Mesenchymal stem cell (in vitro differentiated cells and primary cell): Measurements from ENCODE around the gene ARID1B.

Experiments
- DNase-seq: peaks from one replicate; pipeline ENCODE4 v3.0.0-alpha.2; 2013
- H2AFZ ChIP-seq: one replicate; pipeline ENCODE4 v1.6.1; 2013; ENCODE audit warnings: low read depth, mild to moderate bottlenecking, control low read depth, inconsistent platforms, low read length, moderate library complexity
- H2AK5ac ChIP-seq: 2 replicates; pipeline ENCODE4 v1.6.1; 2013; ENCODE audit warnings: low read length, moderate library complexity, mild to moderate bottlenecking, inconsistent platforms; ENCODE audit not compliant: severe bottlenecking
- H2BK120ac ChIP-seq: one replicate; pipeline ENCODE4 v1.6.1; 2013; ENCODE audit warnings: low read depth, mild to moderate bottlenecking, inconsistent platforms, low read length, moderate library complexity
- H2BK12ac ChIP-seq, 2 experiments: one replicate each; pipeline ENCODE4 v1.6.1; 2013; ENCODE audit warnings: inconsistent platforms in 2 of 2, low read length in 2 of 2, mild to moderate bottlenecking in 2 of 2, moderate library complexity in 2 of 2, control low read depth in 1 of 2
- H2BK15ac ChIP-seq: one replicate; pipeline ENCODE4 v1.6.1; 2013; ENCODE audit warnings: mild to moderate bottlenecking, low read depth, inconsistent platforms; ENCODE audit not compliant: poor library complexity, severe bottlenecking
- H2BK5ac ChIP-seq: 2 replicates; pipeline ENCODE4 v1.6.1; 2013; ENCODE audit warnings: low read depth, mild to moderate bottlenecking, low read length, control low read depth, inconsistent platforms; ENCODE audit not compliant: poor library complexity, severe bottlenecking
- H3K14ac ChIP-seq, 2 experiments: one replicate each; pipeline ENCODE4 v1.6.1; 2013; ENCODE audit warnings: inconsistent platforms in 2 of 2, low read length in 2 of 2, control low read depth in 1 of 2, mild to moderate bottlenecking in 1 of 2, moderate library complexity in 1 of 2
- H3K18ac ChIP-seq, 2 experiments: one replicate each; pipeline ENCODE4 v1.6.1; 2013; ENCODE audit warnings: inconsistent platforms in 2 of 2, low read length in 2 of 2, control low read depth in 1 of 2, low read depth in 1 of 2, mild to moderate bottlenecking in 1 of 2
- H3K23ac ChIP-seq, 2 experiments: one replicate each; pipeline ENCODE4 v1.6.1; 2013; ENCODE audit warnings: inconsistent platforms in 2 of 2, low read length in 2 of 2, mild to moderate bottlenecking in 2 of 2, moderate library complexity in 2 of 2, control low read depth in 1 of 2
- H3K27ac ChIP-seq: 2 replicates; pipeline ENCODE4 v1.5.1; 2013; ENCODE audit warnings: mild to moderate bottlenecking, moderate library complexity, low read length, control low read depth, inconsistent platforms; ENCODE audit not compliant: poor library complexity, severe bottlenecking
- H3K27me3 ChIP-seq, 2 experiments: 2 replicates each; pipeline versions ENCODE4 v1.6.1 to v1.7.0; 2013; ENCODE audit warnings: low read length in 2 of 2, mild to moderate bottlenecking in 2 of 2, moderate library complexity in 2 of 2, control low read depth in 1 of 2, inconsistent platforms in 1 of 2; ENCODE audit not compliant: control insufficient read depth in 1 of 2, insufficient read depth in 1 of 2
- H3K36me3 ChIP-seq, 2 experiments: 2 replicates each; pipeline versions ENCODE4 v1.6.1 to v1.7.0; 2013; ENCODE audit warnings: low read length in 2 of 2, control low read depth in 1 of 2, inconsistent platforms in 1 of 2, low read depth in 1 of 2, mild to moderate bottlenecking in 1 of 2; ENCODE audit not compliant: insufficient read depth in 2 of 2, control insufficient read depth in 1 of 2
- H3K4ac ChIP-seq, 2 experiments: one replicate each; pipeline ENCODE4 v1.6.1; 2013; ENCODE audit warnings: inconsistent platforms in 2 of 2, low read length in 2 of 2, mild to moderate bottlenecking in 2 of 2, moderate library complexity in 2 of 2, control low read depth in 1 of 2, low read depth in 1 of 2
- H3K4me1 ChIP-seq: 2 replicates; pipeline ENCODE4 v1.6.1; 2013; ENCODE audit warnings: low read depth, low read length, control low read depth; ENCODE audit not compliant: control insufficient read depth, insufficient read depth
- H3K4me2 ChIP-seq: 2 replicates; pipeline ENCODE4 v1.6.1; 2013; ENCODE audit warnings: low read length, mild to moderate bottlenecking, inconsistent platforms; ENCODE audit not compliant: poor library complexity, severe bottlenecking
- H3K4me3 ChIP-seq, 2 experiments: 2 replicates each; pipeline versions ENCODE4 v1.5.1 to v1.7.0; 2013; ENCODE audit warnings: low read length in 2 of 2, mild to moderate bottlenecking in 2 of 2, control low read depth in 1 of 2, low read depth in 1 of 2; ENCODE audit not compliant: insufficient read depth in 1 of 2
- H3K79me1 ChIP-seq: replicated peaks from 2 replicates; pipeline ENCODE4 v1.6.1; 2013; ENCODE audit warnings: mild to moderate bottlenecking, control low read depth, low read length, inconsistent platforms; ENCODE audit not compliant: poor library complexity, severe bottlenecking
- H3K9ac ChIP-seq: 2 replicates; pipeline ENCODE4 v1.7.0; 2013; ENCODE audit warnings: mild to moderate bottlenecking, low read length, moderate library complexity
- H3K9me3 ChIP-seq: 2 replicates; pipeline ENCODE4 v1.7.0; 2013; ENCODE audit warnings: mild to moderate bottlenecking, low read length; ENCODE audit not compliant: control insufficient read depth
- H4K8ac ChIP-seq: one replicate; pipeline ENCODE4 v1.6.1; 2013; ENCODE audit warnings: inconsistent platforms, mild to moderate bottlenecking, low read length, moderate library complexity
- H4K91ac ChIP-seq: one replicate; pipeline ENCODE4 v1.6.1; 2013; ENCODE audit warnings: mild to moderate bottlenecking, low read length, inconsistent platforms
- WGBS: methylation state at CpG from one replicate; pipeline ENCODE4 v1.1.7; 2013; ENCODE audit warnings: mixed read lengths; 5-methylcytosine and 5-hydroxymethylcytosine counted together

ARID1B gene

GRCh38 chr6:157244175-157244574 is 467.0 kb downstream of the ARID1B start:
- Histone ChIP-seq H2BK120ac (no peak overlapping the region), H2BK5ac (no peak overlapping the region), H4K8ac (no peak overlapping the region), H3K36me3 (no peaks in the 10 kb centered on the region), H3K9ac (peak overlapping the region; percentile 49), H3K14ac (no peak overlapping the region), H3K4ac (no peak overlapping the region), H2AFZ (no peak overlapping the region), H4K91ac (no peak overlapping the region), H3K9me3 (peaks cover 3% of the 10 kb centered on the region), H3K18ac (no peak overlapping the region), H3K4me2 (no peak overlapping the region), H3K27ac (no peak overlapping the region), H2BK12ac (no peak overlapping the region), H3K4me1 (peaks cover 3% of the 10 kb centered on the region), H3K27me3 (peaks cover 2 to 26% of the 10 kb centered on the region in 2 experiments), H3K4me3 (peak overlapping the region in 1 of 2 experiments; percentile 23), H3K79me1 (no peaks in the 10 kb centered on the region), H2AK5ac (no peak overlapping the region), H3K23ac (no peak overlapping the region), H2BK15ac (no peak overlapping the region)
- 80% methylated on average over 4 of the region's 4 CpGs for WGBS
- DNase-seq, result peak; percentile 63

- Histone ChIP-seq H3K4ac (no peak overlapping the region), H4K8ac (no peak overlapping the region)
Measured at GRCh38 chr6:157244780-157245179, 467.6 kb downstream of the ARID1B start.

GRCh38 chr6:157245436-157245835 is 468.3 kb downstream of the ARID1B start:
- Histone ChIP-seq H2BK120ac (no peak overlapping the region), H3K4me1 (peaks cover 3% of the 10 kb centered on the region), H3K79me1 (no peaks in the 10 kb centered on the region), H2AFZ (no peak overlapping the region), H3K14ac (peak overlapping the region in 1 of 2 experiments; percentile 44), H3K23ac (no peak overlapping the region), H2BK5ac (no peak overlapping the region), H3K9ac (peak overlapping the region; percentile 49), H3K4ac (no peak overlapping the region), H4K91ac (no peak overlapping the region), H3K27me3 (peaks cover 7 to 26% of the 10 kb centered on the region in 2 experiments), H3K4me2 (no peak overlapping the region), H3K4me3 (no peak overlapping the region), H3K36me3 (no peaks in the 10 kb centered on the region), H2BK15ac (no peak overlapping the region), H3K27ac (no peak overlapping the region), H3K9me3 (peaks cover 3% of the 10 kb centered on the region), H2BK12ac (no peak overlapping the region), H3K18ac (no peak overlapping the region), H2AK5ac (no peak overlapping the region), H4K8ac (no peak overlapping the region)
- WGBS, result 74% methylated on average over 13 of the region's 13 CpGs
- no peak for DNase-seq

More at GRCh38 chr6:157244780-157245179, 467.6 kb downstream of the ARID1B start:
- H3K27me3 ChIP-seq, result peaks cover 7 to 27% of the 10 kb centered on the region in 2 experiments
- H3K18ac ChIP-seq, result no peak overlapping the region
- no peak overlapping the region for H2BK5ac ChIP-seq
- peaks cover 3% of the 10 kb centered on the region for H3K9me3 ChIP-seq
- peak overlapping the region; percentile 49 for H3K9ac ChIP-seq
- H3K4me2 ChIP-seq, result no peak overlapping the region
- no peak overlapping the region for H3K14ac ChIP-seq
- no peak overlapping the region for H2BK120ac ChIP-seq
- no peaks in the 10 kb centered on the region for H3K36me3 ChIP-seq
- 84% methylated on average over 4 of the region's 4 CpGs for WGBS
- H2AFZ ChIP-seq, result no peak overlapping the region
- H3K79me1 ChIP-seq, result no peaks in the 10 kb centered on the region
- H2AK5ac ChIP-seq, result no peak overlapping the region
- peak overlapping the region in 1 of 2 experiments; percentile 23 for H3K4me3 ChIP-seq
- H3K4me1 ChIP-seq, result peaks cover 3% of the 10 kb centered on the region
- H2BK12ac ChIP-seq, result no peak overlapping the region
- no peak for DNase-seq
- H2BK15ac ChIP-seq, result no peak overlapping the region
- H3K27ac ChIP-seq, result no peak overlapping the region
- H4K91ac ChIP-seq, result no peak overlapping the region
- H3K23ac ChIP-seq, result no peak overlapping the region

- Histone ChIP-seq H3K23ac (no peak overlapping the region), H3K4me3 (no peak overlapping the region), H2BK120ac (no peak overlapping the region), H3K14ac (no peak overlapping the region), H2AK5ac (no peak overlapping the region), H3K18ac (no peak overlapping the region), H3K4me1 (peaks cover 3% of the 10 kb centered on the region), H3K36me3 (no peaks in the 10 kb centered on the region), H3K9ac (peak overlapping the region; percentile 45), H3K27me3 (peaks cover 7 to 25% of the 10 kb centered on the region in 2 experiments), H3K79me1 (no peaks in the 10 kb centered on the region), H4K91ac (no peak overlapping the region), H3K9me3 (peaks cover 3% of the 10 kb centered on the region), H2BK15ac (no peak overlapping the region), H2BK12ac (no peak overlapping the region), H3K4ac (no peak overlapping the region), H3K4me2 (no peak overlapping the region), H2AFZ (no peak overlapping the region), H3K27ac (no peak overlapping the region), H4K8ac (no peak overlapping the region), H2BK5ac (no peak overlapping the region)
- DNase-seq, result no peak
- WGBS, result 94% methylated on average over 21 of the region's 21 CpGs
Measured at GRCh38 chr6:157246048-157246630, 469.0 kb downstream of the ARID1B start.
